ENCODE results near the gene B3GNT8.
"Not testable (repeated sequence)": the region's sequence is repeated elsewhere in the genome, so short reads cannot be mapped to it uniquely, and the experiment has no call there.

Gene B3GNT8

DNA sequence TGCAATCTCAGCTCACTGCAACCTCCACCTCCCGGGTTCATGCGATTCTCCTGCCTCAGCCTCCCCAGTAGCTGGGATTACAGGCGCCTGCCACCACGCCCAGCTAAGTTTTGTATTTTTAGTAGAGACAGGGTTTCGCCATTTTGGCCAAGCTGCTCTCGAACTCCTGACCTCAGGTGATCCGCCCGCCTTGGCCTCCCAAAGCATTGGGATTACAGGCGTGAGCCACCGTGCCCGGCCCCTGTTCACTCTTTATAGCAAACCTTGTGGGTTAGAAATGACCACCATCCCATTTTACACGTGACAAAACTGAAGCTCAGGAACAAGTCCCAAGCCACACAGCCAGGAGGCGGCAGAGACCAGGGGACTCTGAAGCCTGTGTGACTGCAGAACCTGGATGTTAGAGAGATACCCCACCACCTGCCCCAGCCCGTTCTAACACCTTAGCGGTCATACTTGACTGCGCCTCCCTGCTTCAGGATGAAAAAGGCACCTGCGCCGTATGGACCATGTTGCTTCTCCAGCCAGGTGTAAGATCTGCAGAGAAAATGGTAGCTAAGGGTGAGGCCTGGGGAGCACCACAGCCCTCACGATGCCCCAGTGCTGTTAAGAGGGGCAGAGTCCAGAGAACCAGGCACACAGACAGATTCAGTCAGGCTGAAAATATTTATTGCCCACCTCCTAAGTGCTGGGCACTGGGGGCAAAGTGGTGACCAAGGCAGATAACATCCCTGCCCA is 8.9 kb upstream of the B3GNT8 start:
- DNase-seq: no peak

- DNase-seq: not testable (repeated sequence)
Measured at GRCh38 chr19:41435376-41435775, 8.2 kb upstream of the B3GNT8 start.

GRCh38 chr19:41434450-41434849 is 7.3 kb upstream of the B3GNT8 start:
- no peak for DNase-seq

- DNase-seq: no peak
Measured at GRCh38 chr19:41433171-41433570, 6.0 kb upstream of the B3GNT8 start.

GRCh38 chr19:41431426-41432386 is 4.5 kb upstream of the B3GNT8 start:
- DNase-seq: peak; percentile 27

DNA sequence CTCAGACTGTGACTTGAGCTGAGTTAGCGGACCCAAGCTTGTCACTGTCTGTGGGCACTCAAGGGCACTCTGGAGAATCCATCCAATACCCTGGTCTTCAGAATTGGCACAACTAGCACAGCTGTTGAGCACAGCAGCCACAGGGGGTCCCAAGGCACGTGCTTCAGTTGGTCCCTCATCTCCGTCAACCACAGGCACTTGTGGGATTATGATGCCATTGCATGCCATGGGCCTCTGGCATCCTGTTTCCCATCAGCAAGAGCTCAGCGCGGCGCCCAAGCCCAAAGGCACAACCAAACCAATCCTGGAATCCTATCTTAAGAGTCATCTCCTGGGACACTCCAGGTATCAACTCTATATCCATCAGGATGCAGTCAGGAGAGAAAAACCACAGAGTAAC is 3.7 kb upstream of the B3GNT8 start:
- no peak for DNase-seq

- no peak for DNase-seq
Measured at GRCh38 chr19:41428481-41428859, 1.3 kb upstream of the B3GNT8 start.

- peak; percentile 43 for DNase-seq
Measured at GRCh38 chr19:41427647-41428480, 690 bp upstream of the B3GNT8 start.

DNA sequence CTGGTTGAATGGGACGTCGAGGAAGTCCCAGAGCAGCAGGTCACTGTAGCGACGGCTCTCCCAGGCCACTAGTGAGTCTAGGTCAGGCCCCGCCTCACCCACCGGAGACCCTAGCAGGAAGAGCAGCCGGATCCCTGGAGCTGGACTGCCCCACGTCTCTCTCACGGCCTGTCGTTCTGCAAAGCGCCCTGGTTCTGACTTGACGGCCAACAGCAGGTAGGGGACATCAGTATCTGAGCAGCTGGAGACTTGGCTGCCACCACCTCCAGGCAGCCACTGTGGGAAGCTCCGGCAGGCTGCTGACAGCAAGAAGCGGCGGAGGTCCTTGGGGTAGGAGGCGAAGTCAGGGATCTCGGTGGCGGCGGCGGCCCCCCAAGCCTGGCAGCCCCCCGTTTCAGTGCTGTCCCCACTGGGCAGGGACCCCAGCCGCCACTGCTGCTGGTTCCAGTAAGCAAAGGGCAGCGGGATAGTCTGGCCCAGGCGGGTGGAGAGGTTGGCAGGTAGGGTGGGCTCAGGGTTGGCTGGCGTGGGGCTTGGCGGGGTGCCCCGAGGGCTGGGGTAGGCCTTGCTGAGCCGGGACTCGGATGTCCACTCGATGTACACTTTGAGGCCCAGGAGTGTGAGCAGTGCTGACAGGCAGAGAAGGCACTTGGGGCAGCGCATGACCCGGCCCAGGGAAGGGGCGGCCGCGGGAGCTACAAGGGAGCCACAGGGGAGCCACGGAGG is 895 bp downstream of the B3GNT8 start:
- DNase-seq: no peak

GRCh38 chr19:41425174-41426115 is 1.7 kb downstream of the B3GNT8 start:
- DNase-seq: no peak

GRCh38 chr19:41424335-41425173 is 2.6 kb downstream of the B3GNT8 start:
- DNase-seq: no peak

DNA sequence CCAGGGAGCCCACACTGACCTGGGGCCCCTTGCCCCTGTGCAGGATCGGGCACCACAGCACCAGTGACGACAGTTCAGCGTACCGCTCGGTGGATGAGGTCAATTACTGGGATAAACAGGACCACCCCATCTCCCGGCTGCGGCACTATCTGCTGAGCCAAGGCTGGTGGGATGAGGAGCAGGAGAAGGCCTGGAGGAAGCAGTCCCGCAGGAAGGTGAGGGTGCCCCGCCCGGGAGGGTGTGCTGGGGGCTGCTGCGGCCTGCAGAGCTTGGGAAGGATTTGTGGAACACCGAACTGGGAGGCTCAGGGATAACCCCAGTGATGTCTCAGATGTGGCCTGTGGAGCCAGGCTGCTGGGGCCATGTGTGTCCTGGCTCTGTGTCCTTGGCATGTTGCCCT is 4.2 kb downstream of the B3GNT8 start:
- DNase-seq: no peak

DNA sequence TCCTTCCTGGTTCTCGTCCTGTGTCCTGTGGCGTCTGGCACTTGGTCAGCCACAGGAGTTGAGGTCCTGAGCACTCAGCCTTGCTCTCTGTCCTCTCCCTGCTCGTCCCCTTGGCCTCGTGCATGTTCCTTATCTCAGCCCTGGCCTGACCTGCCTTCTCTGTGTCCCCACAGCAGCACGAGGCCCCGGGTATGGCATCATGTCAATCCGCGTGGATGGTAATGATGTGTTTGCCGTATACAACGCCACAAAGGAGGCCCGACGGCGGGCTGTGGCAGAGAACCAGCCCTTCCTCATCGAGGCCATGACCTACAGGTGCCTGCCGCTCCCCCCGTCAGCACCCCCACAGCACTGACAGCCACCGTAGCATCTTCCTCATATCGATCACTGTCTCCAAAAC is 4.7 kb downstream of the B3GNT8 start:
- no peak for DNase-seq

- no peak for DNase-seq
Measured at GRCh38 chr19:41421973-41422372, 5.2 kb downstream of the B3GNT8 start.

GRCh38 chr19:41421314-41421713 is 5.9 kb downstream of the B3GNT8 start:
- no peak for DNase-seq

- peak; percentile 16 for DNase-seq
Measured at GRCh38 chr19:41420101-41420880, 6.9 kb downstream of the B3GNT8 start.

GRCh38 chr19:41416194-41416674 is 10.9 kb downstream of the B3GNT8 start:
- DNase-seq: no peak

GRCh38 chr19:41415154-41415571 is 12.0 kb downstream of the B3GNT8 start:
- DNase-seq: no peak

DNA sequence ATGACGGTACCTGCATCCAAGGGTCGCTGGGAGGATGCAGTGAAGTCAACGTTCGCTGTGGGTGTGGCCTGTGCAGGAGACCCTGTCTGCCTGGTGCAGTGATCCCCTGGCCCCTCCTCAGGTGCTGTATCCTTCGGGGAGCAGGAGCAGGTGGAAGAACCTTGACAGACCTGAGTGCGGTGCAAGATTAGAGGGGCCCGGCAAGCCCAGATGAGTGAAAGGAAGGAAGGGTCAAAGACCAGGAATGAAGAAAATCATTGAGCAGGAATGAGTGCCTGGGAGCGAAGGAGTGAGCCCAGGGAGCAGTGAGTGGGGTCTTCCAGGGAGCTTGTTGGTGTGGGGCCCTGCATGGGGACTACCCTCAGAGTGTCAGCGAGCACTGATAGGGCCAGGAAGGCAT is 12.7 kb downstream of the B3GNT8 start:
- no peak for DNase-seq

All from CD4-positive, alpha-beta T cell treated with Interferon gamma for 1 hour (primary cell).